ENCODE measurements around the gene OR51F1.

The OR51F1 gene

GRCh38 chr11:4798427-4799183 is 28.9 kb upstream of the OR51F1 start:
- H3K4me2 ChIP-seq: no peak overlapping the region
- no peak overlapping the region for H3K9ac ChIP-seq
- H4K20me1 ChIP-seq (ENCODE audit: insufficient read depth): no peaks in the 10 kb centered on the region
- H3K27me3 ChIP-seq (ENCODE audit: insufficient read depth, low read depth): no peaks in the 10 kb centered on the region
- no peaks in the 10 kb centered on the region for H3K4me1 ChIP-seq (ENCODE audit: low read depth, poor library complexity, severe bottlenecking)
- H3K27ac ChIP-seq: no peak overlapping the region
- H3K79me2 ChIP-seq (ENCODE audit: insufficient read depth, low read depth): no peaks in the 10 kb centered on the region
- no peak overlapping the region for H2AFZ ChIP-seq (ENCODE audit: low read depth)
- no peak overlapping the region for H3K4me3 ChIP-seq (IDR thresholded peaks at IDR 0.05; ENCODE audit: insufficient read depth, low read depth, low read length)
- no peak for TF ChIP-seq CTCF (conservative IDR thresholded peaks at IDR 0.05; ENCODE audit: low read depth, low read length)
- H3K36me3 ChIP-seq (ENCODE audit: insufficient read depth): no peaks in the 10 kb centered on the region

GRCh38 chr11:4797206-4797605 is 27.5 kb upstream of the OR51F1 start:
- no peak for TF ChIP-seq CTCF (conservative IDR thresholded peaks at IDR 0.05; ENCODE audit: low read depth, low read length)
- H3K4me2 ChIP-seq: no peak overlapping the region
- H3K4me1 ChIP-seq (ENCODE audit: low read depth, poor library complexity, severe bottlenecking): no peaks in the 10 kb centered on the region
- no peaks in the 10 kb centered on the region for H4K20me1 ChIP-seq (ENCODE audit: insufficient read depth)
- no peaks in the 10 kb centered on the region for H3K27me3 ChIP-seq (ENCODE audit: insufficient read depth, low read depth)
- no peak overlapping the region for H3K9ac ChIP-seq
- H3K27ac ChIP-seq: no peak overlapping the region
- no peaks in the 10 kb centered on the region for H3K79me2 ChIP-seq (ENCODE audit: insufficient read depth, low read depth)
- H3K4me3 ChIP-seq (IDR thresholded peaks at IDR 0.05; ENCODE audit: insufficient read depth, low read depth, low read length): no peak overlapping the region
- H3K36me3 ChIP-seq (ENCODE audit: insufficient read depth): no peaks in the 10 kb centered on the region
- H2AFZ ChIP-seq (ENCODE audit: low read depth): no peak overlapping the region

GRCh38 chr11:4782454-4782853 is 12.7 kb upstream of the OR51F1 start:
- Histone ChIP-seq H3K4me1 (ENCODE audit: low read depth, poor library complexity, severe bottlenecking) (no peaks in the 10 kb centered on the region), H3K4me2 (no peak overlapping the region), H3K27me3 (ENCODE audit: insufficient read depth, low read depth) (no peaks in the 10 kb centered on the region), H3K9ac (no peak overlapping the region), H3K36me3 (ENCODE audit: insufficient read depth) (no peaks in the 10 kb centered on the region), H3K4me3 (IDR thresholded peaks at IDR 0.05; ENCODE audit: insufficient read depth, low read depth, low read length) (no peak overlapping the region), H3K27ac (no peak overlapping the region), H3K79me2 (ENCODE audit: insufficient read depth, low read depth) (no peaks in the 10 kb centered on the region), H4K20me1 (ENCODE audit: insufficient read depth) (no peaks in the 10 kb centered on the region), H2AFZ (ENCODE audit: low read depth) (no peak overlapping the region)
- TF ChIP-seq CTCF (conservative IDR thresholded peaks at IDR 0.05; ENCODE audit: low read depth, low read length): no peak

GRCh38 chr11:4768094-4768493 is 1.6 kb downstream of the OR51F1 start:
- H3K4me2 ChIP-seq: no peak overlapping the region
- H3K36me3 ChIP-seq (ENCODE audit: insufficient read depth): no peaks in the 10 kb centered on the region
- H3K79me2 ChIP-seq (ENCODE audit: insufficient read depth, low read depth): no peaks in the 10 kb centered on the region
- H3K27me3 ChIP-seq (ENCODE audit: insufficient read depth, low read depth): no peaks in the 10 kb centered on the region
- no peak for TF ChIP-seq CTCF (conservative IDR thresholded peaks at IDR 0.05; ENCODE audit: low read depth, low read length)
- no peak overlapping the region for H2AFZ ChIP-seq (ENCODE audit: low read depth)
- no peak overlapping the region for H3K4me3 ChIP-seq (IDR thresholded peaks at IDR 0.05; ENCODE audit: insufficient read depth, low read depth, low read length)
- H3K27ac ChIP-seq: no peak overlapping the region
- H3K4me1 ChIP-seq (ENCODE audit: low read depth, poor library complexity, severe bottlenecking): no peaks in the 10 kb centered on the region
- no peak overlapping the region for H3K9ac ChIP-seq
- no peaks in the 10 kb centered on the region for H4K20me1 ChIP-seq (ENCODE audit: insufficient read depth)

Data from KMS-11 (cell line).